Spinal cord (tissue), 10 donors: Measurements from ENCODE around the gene NUDT14. TPM values are rescaled to one million over a fixed set of nuclear protein-coding genes. Genes with fewer than 3 reads are reported as not detected.
A peak's percentile ranks its signal among the peaks of the same experiment; 100 is the strongest.

Experiments
- DNase-seq, 6 donors: peaks; one replicate each; pipeline versions ENCODE4 v3.0.0 to v3.0.0-alpha.2; 2013 to 2015; ENCODE audit warnings: low spot score in 6 of 6, low read depth in 4 of 6
- H3K27ac ChIP-seq: one replicate; pipeline ENCODE4 v1.5.1; 2013; ENCODE audit warnings: low read depth, low read length, control low read depth
- H3K27me3 ChIP-seq: one replicate; pipeline ENCODE4 v1.6.1; 2013; ENCODE audit warnings: low read length; ENCODE audit not compliant: control insufficient read depth, insufficient read depth
- H3K36me3 ChIP-seq: one replicate; pipeline ENCODE4 v1.6.1; 2013; ENCODE audit warnings: low read length; ENCODE audit not compliant: control insufficient read depth, insufficient read depth
- H3K4me1 ChIP-seq: one replicate; pipeline ENCODE4 v1.6.1; 2013; ENCODE audit warnings: low read length; ENCODE audit not compliant: control insufficient read depth, insufficient read depth
- H3K4me3 ChIP-seq: one replicate; pipeline ENCODE4 v1.5.1; 2013; ENCODE audit warnings: low read depth, low read length, control low read depth
- H3K9me3 ChIP-seq: one replicate; pipeline ENCODE4 v1.6.1; 2013; ENCODE audit warnings: low read length; ENCODE audit not compliant: control insufficient read depth, insufficient read depth
- WGBS: methylation state at CpG from one replicate; pipeline ENCODE4 v1.1.5; 2013; ENCODE audit warnings: missing lambda C conversion rate; ENCODE audit not compliant: insufficient coverage; 5-methylcytosine and 5-hydroxymethylcytosine counted together
- polyA plus RNA-seq, 2 donors: library from polyadenylated mRNA; unstranded; fragments of 120-200 nt; gene quantifications; one replicate each; pipeline ENCODE4 v1.2.1, GENCODE V29; 2013; ENCODE audit not compliant: insufficient read length in 2 of 2
- total RNA-seq, 2 donors: library from RNA; depleted of rRNA in 1 of 2; stranded (reverse); fragments of 120-200 nt in 1 of 2; fragments of >200 nt in 1 of 2; gene quantifications; one replicate each; pipeline versions ENCODE4 v1.2.3 to v1.2.4, GENCODE V29; 2013 to 2014
- donor health status: healthy.

Gene NUDT14
- total and polyA plus RNA-seq, 4 donors, result 10.3 to 55.0 (median 36.0) TPM

- DNase-seq, result no peak
- H3K27ac ChIP-seq, result no peak overlapping the region
- H3K9me3 ChIP-seq, result peaks cover 7% of the 10 kb centered on the region
- peaks cover 57% of the 10 kb centered on the region for H3K36me3 ChIP-seq
- no peaks in the 10 kb centered on the region for H3K4me1 ChIP-seq
- H3K27me3 ChIP-seq, result no peaks in the 10 kb centered on the region
- WGBS, result 81% methylated on average over 10 of the region's 10 CpGs
- H3K4me3 ChIP-seq, result no peak overlapping the region
These were observed 41.8 kb downstream of the NUDT14 start for GRCh38 chr14:105139212-105139825.

DNA sequence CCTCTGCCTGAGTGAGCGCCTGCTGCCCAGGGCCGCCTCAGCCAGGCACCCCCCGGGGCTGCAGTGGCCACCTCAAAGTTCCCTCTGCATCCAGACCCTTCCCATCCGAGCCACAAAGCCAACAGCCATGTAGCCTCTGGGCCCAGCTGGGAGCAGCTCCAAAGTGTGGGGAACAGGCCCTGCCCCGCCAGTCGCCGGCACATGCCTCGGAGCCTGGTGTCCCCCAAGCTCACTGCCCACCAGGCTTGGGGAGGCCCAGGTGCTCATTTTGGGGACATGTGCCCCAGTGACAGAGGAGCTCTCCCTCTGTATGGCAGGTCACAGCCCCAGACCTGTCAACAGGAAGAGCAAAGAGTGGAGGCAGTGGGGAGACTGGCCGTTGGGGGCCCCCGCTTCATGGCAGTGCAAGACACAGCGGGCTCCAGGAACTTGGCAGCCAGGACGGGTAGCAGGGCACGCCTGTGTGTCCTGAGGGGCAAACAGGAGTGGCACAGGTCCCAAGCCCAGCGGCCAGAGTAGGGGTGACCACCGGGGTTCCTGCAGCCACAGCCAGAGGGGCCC lies 42.5 kb downstream of the NUDT14 start:
- Histone ChIP-seq H3K27me3 (no peaks in the 10 kb centered on the region), H3K9me3 (peaks cover 7% of the 10 kb centered on the region), H3K36me3 (peaks cover 50% of the 10 kb centered on the region), H3K4me1 (no peaks in the 10 kb centered on the region), H3K4me3 (no peak overlapping the region), H3K27ac (no peak overlapping the region)
- DNase-seq, result no peak
- WGBS, result 95% methylated on average over 15 of the region's 15 CpGs

DNA sequence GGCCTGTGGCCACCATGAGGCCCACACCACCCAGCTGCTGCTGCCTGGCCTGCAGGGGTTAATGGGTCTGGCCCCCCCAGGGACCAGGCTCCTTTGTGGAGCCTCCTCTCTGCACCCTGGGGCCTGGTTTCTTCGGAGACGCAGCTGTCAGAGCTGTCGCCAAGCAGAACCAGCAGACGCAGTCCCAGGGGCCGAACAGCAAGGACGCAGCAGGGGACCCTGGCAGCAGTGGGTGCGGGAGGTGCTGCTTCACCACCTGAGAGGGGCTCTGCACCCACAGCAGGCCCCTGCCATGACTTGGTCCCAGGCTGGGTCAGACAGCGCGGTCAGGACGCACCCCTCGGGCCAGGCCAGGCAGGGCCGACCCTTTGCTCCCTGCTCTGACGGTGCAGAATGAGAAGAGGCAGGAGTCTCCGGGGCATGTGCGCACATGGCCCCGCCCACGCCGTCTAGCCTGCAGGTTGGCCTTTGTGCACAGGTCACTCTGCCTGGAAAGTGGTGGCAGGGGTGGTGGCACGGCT lies 43.0 kb downstream of the NUDT14 start:
- WGBS, result 86% methylated on average over 19 of the region's 19 CpGs
- peaks cover 44% of the 10 kb centered on the region for H3K36me3 ChIP-seq
- DNase-seq, result no peak

DNA sequence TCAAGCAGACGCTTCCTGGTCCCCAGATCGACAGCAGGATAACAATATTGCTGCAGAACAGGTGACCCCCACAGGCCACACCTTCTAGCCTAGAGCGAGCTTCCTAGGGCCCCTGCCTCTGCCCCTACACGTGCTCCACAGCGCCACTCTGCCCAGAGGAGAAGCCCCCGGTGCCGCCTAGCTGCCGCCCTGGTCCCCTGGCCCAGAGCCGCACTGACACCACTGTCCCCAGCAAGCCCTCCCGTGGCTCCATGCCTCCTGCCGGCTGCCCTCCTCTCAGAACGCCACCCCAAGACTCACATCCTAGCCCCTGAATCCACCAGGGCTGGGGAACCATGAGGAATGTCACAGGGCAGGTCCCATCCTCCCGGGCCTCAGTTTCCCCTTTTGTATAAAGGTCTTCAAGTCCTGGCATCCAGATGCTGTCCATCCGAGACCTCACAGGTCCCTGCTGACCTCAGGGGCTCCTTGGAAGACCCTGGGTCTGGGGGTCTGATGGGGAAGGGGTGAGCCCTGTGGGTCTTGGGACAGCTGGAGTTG lies 43.6 kb downstream of the NUDT14 start:
- peaks cover 39% of the 10 kb centered on the region for H3K36me3 ChIP-seq
- H3K4me1 ChIP-seq, result no peaks in the 10 kb centered on the region
- H3K27ac ChIP-seq, result no peak overlapping the region
- no peak for DNase-seq
- peaks cover 7% of the 10 kb centered on the region for H3K9me3 ChIP-seq
- no peak overlapping the region for H3K4me3 ChIP-seq
- WGBS, result 87% methylated on average over 14 of the region's 14 CpGs
- no peaks in the 10 kb centered on the region for H3K27me3 ChIP-seq

More for the DNA sequence above, 43.0 kb downstream of the NUDT14 start:
- Histone ChIP-seq H3K4me3 (no peak overlapping the region), H3K9me3 (peaks cover 7% of the 10 kb centered on the region), H3K27ac (no peak overlapping the region), H3K4me1 (no peaks in the 10 kb centered on the region), H3K27me3 (no peaks in the 10 kb centered on the region)

DNA sequence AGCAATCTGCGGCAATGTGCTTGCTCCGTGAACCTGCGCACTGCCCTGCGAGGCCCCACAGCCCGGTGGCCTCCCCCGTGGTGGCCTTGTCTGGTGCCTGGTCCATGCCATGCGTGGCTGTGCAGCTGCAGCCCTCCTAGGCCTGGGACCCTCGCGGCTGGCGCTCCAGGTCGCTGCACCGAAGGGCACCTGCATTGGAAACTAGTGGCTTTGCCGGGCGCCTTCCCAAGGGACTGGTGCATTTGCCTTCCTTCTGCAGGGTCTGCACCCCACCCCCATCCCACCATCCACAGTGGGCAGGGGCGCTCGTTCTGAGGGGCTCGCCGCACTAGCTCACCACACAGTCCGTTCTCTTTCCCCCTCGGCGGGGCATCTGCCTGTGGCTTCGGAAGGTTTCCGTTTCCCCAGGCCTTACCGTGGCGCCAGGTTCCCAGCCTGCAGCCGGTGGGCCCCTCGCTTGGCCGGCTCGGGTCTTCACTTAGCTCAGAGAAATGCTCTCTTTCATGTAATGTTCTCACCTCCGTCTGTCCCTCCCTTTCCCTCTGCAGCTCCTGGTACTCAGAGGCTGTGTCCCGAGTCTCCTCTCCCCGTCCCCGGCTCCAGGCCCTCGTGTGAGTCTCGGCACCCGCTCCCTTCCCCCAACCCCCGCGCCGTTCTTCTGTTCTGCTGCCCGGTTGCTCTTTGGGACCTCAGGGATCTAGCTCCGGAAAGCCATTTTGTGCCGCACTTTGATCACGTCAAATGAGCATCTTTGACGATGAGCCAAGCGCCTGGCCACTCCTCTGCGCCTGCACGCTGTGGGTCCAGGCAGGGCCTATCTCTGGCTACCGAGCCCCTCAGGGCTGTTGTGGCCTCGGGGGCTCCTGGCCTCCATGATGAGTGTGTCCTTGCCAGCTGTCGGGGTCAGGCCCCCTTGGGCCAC lies 44.5 kb downstream of the NUDT14 start:
- H3K4me3 ChIP-seq, result no peak overlapping the region
- DNase-seq, result no peak
- no peak overlapping the region for H3K27ac ChIP-seq
- H3K36me3 ChIP-seq, result peaks cover 32% of the 10 kb centered on the region
- peaks cover 7% of the 10 kb centered on the region for H3K9me3 ChIP-seq
- no peaks in the 10 kb centered on the region for H3K27me3 ChIP-seq
- 73% methylated on average over 50 of the region's 50 CpGs for WGBS
- no peaks in the 10 kb centered on the region for H3K4me1 ChIP-seq

DNA sequence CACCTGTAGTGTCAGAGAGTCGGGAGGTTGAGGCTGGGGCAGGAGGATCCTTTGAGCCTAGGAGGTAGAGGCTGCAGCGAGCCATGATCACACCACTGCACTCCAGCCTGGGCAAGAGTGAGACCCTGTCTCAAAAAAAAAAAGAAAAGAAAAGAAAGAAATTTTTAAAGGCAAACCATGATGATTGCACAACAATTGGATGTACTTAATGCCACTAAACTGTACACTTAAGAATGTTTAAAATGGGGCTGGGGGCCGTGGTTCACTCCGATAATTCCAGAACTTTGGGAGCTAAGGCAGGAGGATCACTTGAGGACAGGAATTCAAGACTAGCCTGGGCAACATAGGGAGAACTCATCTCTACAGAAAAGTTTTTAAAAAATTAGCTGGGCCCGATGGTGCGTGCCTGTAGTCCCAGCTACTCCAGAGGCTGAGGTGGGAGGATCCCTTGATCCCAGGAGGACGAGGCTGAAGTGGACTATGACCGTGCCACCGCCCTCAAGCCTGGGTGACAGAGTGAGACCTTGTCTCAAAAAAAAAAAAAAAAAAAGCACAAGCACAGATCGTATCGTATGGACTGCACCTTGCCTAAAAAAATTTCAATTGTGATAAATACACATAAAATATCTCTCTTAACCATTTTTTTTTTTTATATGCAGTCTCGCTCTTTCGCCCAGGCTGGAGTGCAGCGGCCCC lies 45.3 kb downstream of the NUDT14 start:
- H3K4me3 ChIP-seq, result no peak overlapping the region
- DNase-seq, result no peak
- no peak overlapping the region for H3K27ac ChIP-seq
- WGBS, result 98% methylated on average over 11 of the region's 14 CpGs
- H3K9me3 ChIP-seq, result peaks cover 9% of the 10 kb centered on the region
- H3K36me3 ChIP-seq, result peaks cover 24% of the 10 kb centered on the region
- no peaks in the 10 kb centered on the region for H3K27me3 ChIP-seq
- H3K4me1 ChIP-seq, result no peaks in the 10 kb centered on the region

- H3K4me3 ChIP-seq, result no peak overlapping the region
- peaks cover 3% of the 10 kb centered on the region for H3K36me3 ChIP-seq
- no peaks in the 10 kb centered on the region for H3K4me1 ChIP-seq
- H3K27me3 ChIP-seq, result no peaks in the 10 kb centered on the region
- peak in 2 of 6 donors; percentile 1 to 3 for DNase-seq
- H3K9me3 ChIP-seq, result peaks cover 1% of the 10 kb centered on the region
- H3K27ac ChIP-seq, result no peak overlapping the region
- WGBS, result no CpG with 5 or more reads among the region's 4 CpGs
These were observed 48.0 kb downstream of the NUDT14 start for GRCh38 chr14:105132921-105133654.

DNA sequence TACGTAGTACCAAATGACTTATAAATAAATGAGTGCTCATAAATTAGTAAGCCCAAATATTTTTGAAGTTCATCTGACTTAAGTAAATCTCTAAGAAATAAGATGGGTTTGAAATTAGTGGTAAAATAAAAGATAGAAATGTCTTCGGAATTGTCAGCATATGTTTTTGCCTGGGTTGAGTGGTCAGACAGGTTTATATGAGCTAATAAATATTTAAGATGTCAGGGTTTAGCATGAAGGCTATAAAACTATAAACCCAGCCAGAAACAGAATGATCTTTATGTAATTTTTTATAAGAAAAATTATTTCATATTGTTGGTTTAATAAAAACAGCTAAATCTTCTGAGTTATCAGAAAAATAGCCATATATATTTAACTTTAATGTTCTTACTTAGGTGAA lies 49.9 kb downstream of the NUDT14 start:
- peaks cover 1% of the 10 kb centered on the region for H3K9me3 ChIP-seq
- no CpG with 5 or more reads among the region's 2 CpGs for WGBS
- no peaks in the 10 kb centered on the region for H3K27me3 ChIP-seq
- H3K36me3 ChIP-seq, result peaks cover under 1% of the 10 kb centered on the region
- H3K27ac ChIP-seq, result no peak overlapping the region
- no peak overlapping the region for H3K4me3 ChIP-seq
- DNase-seq, result no peak
- no peaks in the 10 kb centered on the region for H3K4me1 ChIP-seq
